ENCODE results near the gene SNRNP200.

- TF ChIP-seq EZH2 (IDR thresholded peaks at IDR 0.05; ENCODE audit: borderline replicate concordance, low read depth, low read length, poor library complexity, severe bottlenecking), result no peak
- no peak for TF ChIP-seq CTCF (conservative IDR thresholded peaks at IDR 0.05; ENCODE audit: low read depth, low read length)
Observed at GRCh38 chr2:96305979-96306308, 598 bp upstream of the SNRNP200 start.
